ENCODE measurements around the gene TMEM132C. TPM values are rescaled to one million over a fixed set of nuclear protein-coding genes. Genes with fewer than 3 reads are reported as not detected.

Gene TMEM132C
- total and polyA plus RNA-seq, 2 donors (not counting 3 experiments of a cell fraction or from before 2014, with no cell fraction given): not detected

DNA sequence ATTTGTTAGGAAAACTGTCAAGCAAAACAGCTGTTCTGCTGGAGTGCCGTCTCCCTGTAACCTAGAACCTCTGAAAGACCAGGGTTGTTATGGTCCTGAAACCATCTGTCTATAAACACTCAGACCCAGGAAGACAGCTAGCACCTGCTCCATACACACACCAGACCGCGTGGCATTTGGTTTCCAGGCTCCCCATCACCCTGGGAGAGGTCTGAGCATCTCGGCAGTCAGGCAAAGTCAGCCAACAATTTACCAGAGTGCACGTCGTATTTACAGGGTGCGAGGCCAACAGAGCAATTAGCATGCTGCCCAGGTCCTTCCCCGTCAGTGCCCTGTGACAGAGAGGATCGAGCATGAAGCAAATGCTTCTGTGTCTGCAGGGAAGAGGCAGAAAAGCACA lies 284.3 kb downstream of the TMEM132C start:
- BruUV-seq (replicated peaks): no TSS peak
- intact Hi-C loops (cut with micrococcal nuclease): no loop called here
- dilution Hi-C loops (cut with MboI; ENCODE audit: extremely low pct_ligation_motif_present, low sequenced_read_pairs): no loop called here
- H3K9me1 ChIP-seq (replicated peaks; ENCODE audit: control insufficient read depth, extremely low read depth, insufficient read depth, low read length): no peaks in the 10 kb centered on the region
- no peaks in the 10 kb centered on the region for H3K36me3 ChIP-seq (ENCODE audit: control insufficient read depth in 2 of 2, extremely low read depth in 1 of 2, insufficient read depth in 2 of 2, low read length in 2 of 2)
- no peak for FAIRE-seq
- no peak overlapping the region for H3K27ac ChIP-seq (ENCODE audit: insufficient read depth, low read depth, low read length)
- H3K4me2 ChIP-seq (ENCODE audit: insufficient read depth, low read length): no peak overlapping the region
- no peaks in the 10 kb centered on the region for H4K20me1 ChIP-seq (replicated peaks; ENCODE audit: control insufficient read depth, extremely low read depth, insufficient read depth, low read length)
- H3K79me2 ChIP-seq (ENCODE audit: control insufficient read depth, insufficient read depth, low read length): no peaks in the 10 kb centered on the region
- TF ChIP-seq MYC (IDR thresholded peaks at IDR 0.05; ENCODE audit: low read depth, low read length) (no peak), JUN (IDR thresholded peaks at IDR 0.05; ENCODE audit: borderline replicate concordance, insufficient read depth, insufficient read length, low read depth) (no peak), POLR2A (IDR thresholded peaks at IDR 0.05; ENCODE audit: low read depth, low read length) (no peak), EZH2 (IDR thresholded peaks at IDR 0.05; ENCODE audit: borderline replicate concordance, low read depth, low read length, severe bottlenecking) (no peak), FOS (IDR thresholded peaks at IDR 0.05; ENCODE audit: borderline replicate concordance, insufficient read depth, low read length) (no peak), GATA2 (IDR thresholded peaks at IDR 0.05; ENCODE audit: insufficient read depth, insufficient read length, low read depth, low read length) (no peak), POLR2AphosphoS5 (IDR thresholded peaks at IDR 0.05; ENCODE audit: insufficient read depth, low read depth, low read length) (no peak)
- TF ChIP-seq, protein P1, sequence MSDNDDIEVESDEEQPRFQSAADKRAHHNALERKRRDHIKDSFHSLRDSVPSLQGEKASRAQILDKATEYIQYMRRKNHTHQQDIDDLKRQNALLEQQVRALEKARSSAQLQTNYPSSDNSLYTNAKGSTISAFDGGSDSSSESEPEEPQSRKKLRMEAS (IDR thresholded peaks at IDR 0.05; ENCODE audit: insufficient read depth, insufficient read length): no peak
- TF ChIP-seq, protein P2, sequence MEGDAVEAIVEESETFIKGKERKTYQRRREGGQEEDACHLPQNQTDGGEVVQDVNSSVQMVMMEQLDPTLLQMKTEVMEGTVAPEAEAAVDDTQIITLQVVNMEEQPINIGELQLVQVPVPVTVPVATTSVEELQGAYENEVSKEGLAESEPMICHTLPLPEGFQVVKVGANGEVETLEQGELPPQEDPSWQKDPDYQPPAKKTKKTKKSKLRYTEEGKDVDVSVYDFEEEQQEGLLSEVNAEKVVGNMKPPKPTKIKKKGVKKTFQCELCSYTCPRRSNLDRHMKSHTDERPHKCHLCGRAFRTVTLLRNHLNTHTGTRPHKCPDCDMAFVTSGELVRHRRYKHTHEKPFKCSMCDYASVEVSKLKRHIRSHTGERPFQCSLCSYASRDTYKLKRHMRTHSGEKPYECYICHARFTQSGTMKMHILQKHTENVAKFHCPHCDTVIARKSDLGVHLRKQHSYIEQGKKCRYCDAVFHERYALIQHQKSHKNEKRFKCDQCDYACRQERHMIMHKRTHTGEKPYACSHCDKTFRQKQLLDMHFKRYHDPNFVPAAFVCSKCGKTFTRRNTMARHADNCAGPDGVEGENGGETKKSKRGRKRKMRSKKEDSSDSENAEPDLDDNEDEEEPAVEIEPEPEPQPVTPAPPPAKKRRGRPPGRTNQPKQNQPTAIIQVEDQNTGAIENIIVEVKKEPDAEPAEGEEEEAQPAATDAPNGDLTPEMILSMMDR (IDR thresholded peaks at IDR 0.05; ENCODE audit: extremely low read depth in 1 of 2, insufficient read depth in 1 of 2, low read depth in 1 of 2, low read length in 2 of 2): no peak
- no peak overlapping the region for H3K4me3 ChIP-seq (replicated peaks in 1 of 3; ENCODE audit: insufficient read depth in 1 of 3, low read depth in 1 of 3, low read length in 3 of 3)
- ChIA-PET CTCF (no interaction called here), POLR2A (no interaction called here)
- H3K27me3 ChIP-seq (ENCODE audit: control insufficient read depth in 2 of 2, insufficient read depth in 2 of 2, low read length in 2 of 2): no peaks in the 10 kb centered on the region
- peaks cover 1% of the 10 kb centered on the region for H3K9me3 ChIP-seq (replicated peaks; ENCODE audit: control insufficient read depth, insufficient read depth, low read length)
- DNase-seq (ENCODE audit: low read depth, low spot score): no peak
- H3K9ac ChIP-seq (replicated peaks; ENCODE audit: extremely low read depth, insufficient read depth, low read length): no peak overlapping the region
- no peaks in the 10 kb centered on the region for H3K4me1 ChIP-seq (ENCODE audit: control insufficient read depth, extremely low read depth, insufficient read depth, low read length)
- no peak overlapping the region for H2AFZ ChIP-seq (ENCODE audit: low read depth, low read length)

Data from endothelial cell of umbilical vein (primary cell).